ENCODE measurements around the gene MAP1B.

Gene MAP1B

DNA sequence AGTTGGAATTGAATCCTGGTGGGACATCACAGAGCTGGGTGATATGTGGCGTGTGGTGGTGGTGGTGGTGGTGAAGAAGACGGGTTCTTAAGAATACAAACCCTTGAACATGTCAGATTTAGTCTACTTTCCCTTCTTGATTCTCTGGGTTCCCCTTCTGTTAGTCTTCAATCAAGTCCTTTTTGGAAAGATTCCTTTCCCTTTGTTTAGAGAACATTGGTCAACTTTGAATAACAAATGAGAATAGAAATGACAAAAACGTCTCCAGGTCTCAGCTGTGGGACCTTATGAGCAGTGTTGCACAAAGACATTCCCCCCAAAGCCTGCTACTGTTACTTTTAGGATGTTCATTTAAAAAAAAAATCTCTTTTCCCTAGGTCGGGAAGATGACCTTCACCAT, 46.3 kb downstream of the MAP1B start:
- DNase-seq (ENCODE audit: low read depth) = no peak
- TF ChIP-seq, protein P1, sequence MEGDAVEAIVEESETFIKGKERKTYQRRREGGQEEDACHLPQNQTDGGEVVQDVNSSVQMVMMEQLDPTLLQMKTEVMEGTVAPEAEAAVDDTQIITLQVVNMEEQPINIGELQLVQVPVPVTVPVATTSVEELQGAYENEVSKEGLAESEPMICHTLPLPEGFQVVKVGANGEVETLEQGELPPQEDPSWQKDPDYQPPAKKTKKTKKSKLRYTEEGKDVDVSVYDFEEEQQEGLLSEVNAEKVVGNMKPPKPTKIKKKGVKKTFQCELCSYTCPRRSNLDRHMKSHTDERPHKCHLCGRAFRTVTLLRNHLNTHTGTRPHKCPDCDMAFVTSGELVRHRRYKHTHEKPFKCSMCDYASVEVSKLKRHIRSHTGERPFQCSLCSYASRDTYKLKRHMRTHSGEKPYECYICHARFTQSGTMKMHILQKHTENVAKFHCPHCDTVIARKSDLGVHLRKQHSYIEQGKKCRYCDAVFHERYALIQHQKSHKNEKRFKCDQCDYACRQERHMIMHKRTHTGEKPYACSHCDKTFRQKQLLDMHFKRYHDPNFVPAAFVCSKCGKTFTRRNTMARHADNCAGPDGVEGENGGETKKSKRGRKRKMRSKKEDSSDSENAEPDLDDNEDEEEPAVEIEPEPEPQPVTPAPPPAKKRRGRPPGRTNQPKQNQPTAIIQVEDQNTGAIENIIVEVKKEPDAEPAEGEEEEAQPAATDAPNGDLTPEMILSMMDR (IDR thresholded peaks at IDR 0.05; ENCODE audit: insufficient read depth, low read depth, low read length, missing control alignments) = no peak
- no peak overlapping the region for H3K4me3 ChIP-seq (ENCODE audit: low read depth, low read length)

DNA sequence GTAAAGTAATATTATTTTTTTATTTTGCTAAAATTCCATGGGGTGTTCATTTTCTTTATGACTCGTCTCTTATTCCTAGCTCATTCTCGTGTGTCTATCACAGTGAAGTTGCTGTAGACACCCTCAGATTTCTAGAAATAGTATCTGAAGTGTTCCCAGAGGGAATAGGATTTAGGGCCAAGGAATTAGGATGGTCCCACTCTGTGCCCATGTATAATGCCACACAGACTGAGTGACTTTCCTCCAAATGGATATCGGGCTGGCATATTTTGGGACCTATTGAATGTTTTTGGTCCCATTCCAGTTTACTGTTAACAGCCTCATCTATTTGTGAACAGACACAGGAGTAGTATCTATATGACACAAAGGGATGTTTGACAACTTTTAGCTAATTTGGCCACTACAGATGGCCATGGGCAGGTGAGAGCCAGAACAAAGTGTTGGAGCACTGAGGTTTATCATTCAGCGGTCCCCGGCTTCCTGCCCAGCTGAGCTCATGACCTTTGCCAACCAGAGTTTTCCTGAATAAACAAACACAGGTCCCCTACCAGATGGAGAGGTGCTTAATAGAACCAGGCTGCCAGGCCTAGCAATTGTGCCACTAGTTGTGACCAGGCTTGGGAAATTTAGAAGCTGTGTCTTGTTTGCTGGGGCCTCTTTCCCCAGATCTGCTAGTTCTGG, 46.9 kb downstream of the MAP1B start:
- DNase-seq (ENCODE audit: low read depth) = no peak
- TF ChIP-seq, protein P1 (IDR thresholded peaks at IDR 0.05; ENCODE audit: insufficient read depth, low read depth, low read length, missing control alignments) = no peak
- no peak overlapping the region for H3K4me3 ChIP-seq (ENCODE audit: low read depth, low read length)

DNA sequence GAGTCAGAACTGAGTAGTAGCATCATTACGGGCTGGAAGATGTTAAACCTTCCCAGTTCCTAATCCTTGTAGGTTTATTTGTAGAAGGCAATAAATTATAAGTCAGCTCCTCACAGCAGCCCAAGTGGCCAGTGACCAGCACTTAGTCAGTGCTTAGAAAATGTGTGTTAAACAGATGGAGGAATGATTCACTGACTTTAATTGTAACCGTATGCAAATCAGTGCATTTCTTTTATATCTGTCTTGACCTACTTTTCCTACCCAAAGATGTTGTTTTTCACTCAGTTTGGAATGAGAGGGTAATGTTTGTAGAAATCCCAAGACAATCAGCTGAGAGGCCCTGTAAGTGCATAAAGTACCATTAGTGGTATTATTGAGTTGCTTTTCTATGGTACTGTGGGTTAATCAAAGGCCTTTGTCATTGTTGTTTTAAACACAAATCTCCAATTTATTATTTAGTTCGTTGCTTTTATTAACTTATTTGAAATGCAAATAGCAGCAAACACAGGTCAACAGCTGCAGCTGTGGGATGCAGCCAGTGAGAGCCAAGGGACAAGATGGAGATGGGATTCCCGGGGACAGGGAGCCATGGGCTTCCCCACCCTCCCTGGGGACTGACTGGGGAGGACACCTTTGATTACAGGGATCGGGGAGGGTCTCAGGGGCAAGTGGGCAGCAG, 49.8 kb downstream of the MAP1B start:
- DNase-seq (ENCODE audit: low read depth) = no peak
- TF ChIP-seq, protein P1 (IDR thresholded peaks at IDR 0.05; ENCODE audit: insufficient read depth, low read depth, low read length, missing control alignments) = no peak
- no peak overlapping the region for H3K4me3 ChIP-seq (ENCODE audit: low read depth, low read length)

DNA sequence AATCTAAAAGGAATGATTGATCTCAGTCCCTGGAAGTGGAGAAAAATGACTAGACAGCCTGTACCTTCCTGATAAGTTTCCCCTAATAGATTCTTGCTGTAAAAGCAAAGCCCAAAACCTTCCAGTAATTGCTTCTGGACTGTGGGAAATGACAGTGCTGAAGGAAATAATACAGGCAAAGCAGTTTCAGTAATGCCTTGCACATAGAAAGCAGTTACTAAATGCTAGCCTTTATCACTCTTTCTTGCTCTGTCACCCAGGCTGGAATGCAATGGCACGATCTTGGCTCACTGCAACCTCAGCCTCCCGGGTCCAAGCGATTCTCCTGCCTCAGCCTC, 50.3 kb downstream of the MAP1B start:
- no peak overlapping the region for H3K4me3 ChIP-seq (ENCODE audit: low read depth, low read length)
- TF ChIP-seq, protein P1 (IDR thresholded peaks at IDR 0.05; ENCODE audit: insufficient read depth, low read depth, low read length, missing control alignments) = no peak
- DNase-seq (ENCODE audit: low read depth) = no peak

DNA sequence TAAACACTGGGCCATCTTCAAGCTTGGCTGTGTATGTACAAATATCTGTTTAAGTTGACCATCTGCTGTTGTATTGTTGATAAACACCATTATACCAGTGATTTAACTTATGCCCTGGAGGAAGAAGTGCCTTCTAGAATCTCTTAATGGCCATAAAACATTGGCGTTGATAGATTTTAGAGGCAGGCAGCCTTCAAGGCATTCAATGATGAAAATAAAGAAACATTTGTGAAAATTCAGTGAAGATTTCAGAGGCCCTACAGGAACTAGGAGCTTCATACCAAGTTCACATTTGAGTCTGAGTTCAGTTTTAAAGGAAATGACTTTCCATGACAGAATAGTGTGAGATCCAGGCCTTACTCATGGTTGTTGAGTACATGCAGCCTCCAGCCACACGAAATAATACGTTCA, 52.2 kb downstream of the MAP1B start:
- no peak for DNase-seq (ENCODE audit: low read depth)
- H3K4me3 ChIP-seq (ENCODE audit: low read depth, low read length) = no peak overlapping the region
- TF ChIP-seq, protein P1 (IDR thresholded peaks at IDR 0.05; ENCODE audit: insufficient read depth, low read depth, low read length, missing control alignments) = no peak

DNA sequence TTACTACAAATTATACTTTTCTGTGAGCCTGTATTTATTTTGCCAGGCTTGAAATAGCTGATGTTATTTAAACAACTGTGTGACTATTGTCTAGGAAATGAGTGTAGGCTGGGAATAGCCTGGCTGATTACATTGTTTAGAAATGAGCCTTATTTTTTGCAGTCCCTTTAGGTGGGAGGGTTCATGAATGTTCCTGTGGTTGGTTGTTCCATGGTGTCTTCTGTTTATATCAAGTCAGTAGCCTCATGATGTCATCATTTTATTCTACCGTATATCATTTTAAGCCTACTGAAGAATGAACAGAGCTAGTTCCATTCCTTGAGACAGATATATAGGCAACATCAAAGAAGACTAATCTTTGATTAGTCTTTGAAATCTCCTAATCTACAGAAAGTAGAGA, 53.1 kb downstream of the MAP1B start:
- DNase-seq (ENCODE audit: low read depth) = no peak
- TF ChIP-seq, protein P1 (IDR thresholded peaks at IDR 0.05; ENCODE audit: insufficient read depth, low read depth, low read length, missing control alignments) = no peak
- H3K4me3 ChIP-seq (ENCODE audit: low read depth, low read length) = no peak overlapping the region

DNA sequence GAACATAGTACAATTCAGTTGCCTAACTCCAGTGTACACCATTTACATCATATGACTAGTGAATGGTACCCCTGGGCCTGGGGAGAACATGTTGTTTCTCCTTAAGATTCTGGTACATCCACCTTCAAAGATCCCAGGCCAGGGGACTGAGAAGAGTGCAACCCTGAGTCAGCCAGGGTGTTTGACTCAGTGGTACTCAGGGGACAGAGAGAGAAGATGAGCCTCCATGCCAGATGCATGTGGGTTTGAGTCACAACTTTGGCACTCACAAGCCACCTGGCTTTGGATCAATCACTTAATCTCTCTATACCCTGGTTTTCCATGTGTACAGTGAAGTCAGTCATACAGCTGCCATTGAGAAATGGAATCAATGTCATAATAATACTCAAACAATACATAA, 53.7 kb downstream of the MAP1B start:
- TF ChIP-seq, protein P1 (IDR thresholded peaks at IDR 0.05; ENCODE audit: insufficient read depth, low read depth, low read length, missing control alignments) = no peak
- no peak overlapping the region for H3K4me3 ChIP-seq (ENCODE audit: low read depth, low read length)
- no peak for DNase-seq (ENCODE audit: low read depth)
